D721Med (cell line): ENCODE data around the gene PCED1A.

Experiments used
- DNase-seq: peaks from one replicate; pipeline ENCODE4 v3.0.0; 2011; ENCODE audit warnings: low spot score; ENCODE audit not compliant: insufficient read length
- FAIRE-seq: peaks from 2 replicates; lab custom pipeline; 2011; peaks lifted over from hg19 to GRCh38; lab: Jason Lieb, UNC
- CTCF ChIP-seq: IDR thresholded peaks from 2 replicates; pipeline ENCODE4 v1.5.1; 2012; ENCODE audit warnings: mild to moderate bottlenecking, control low read depth; ENCODE audit not compliant: insufficient read depth; ENCODE audit errors: missing control alignments

PCED1A gene

GRCh38 chr20:2794202-2794748 lies 46.2 kb downstream of the PCED1A start:
- TF ChIP-seq CTCF = no peak
- no peak for DNase-seq
- no peak for FAIRE-seq

DNA sequence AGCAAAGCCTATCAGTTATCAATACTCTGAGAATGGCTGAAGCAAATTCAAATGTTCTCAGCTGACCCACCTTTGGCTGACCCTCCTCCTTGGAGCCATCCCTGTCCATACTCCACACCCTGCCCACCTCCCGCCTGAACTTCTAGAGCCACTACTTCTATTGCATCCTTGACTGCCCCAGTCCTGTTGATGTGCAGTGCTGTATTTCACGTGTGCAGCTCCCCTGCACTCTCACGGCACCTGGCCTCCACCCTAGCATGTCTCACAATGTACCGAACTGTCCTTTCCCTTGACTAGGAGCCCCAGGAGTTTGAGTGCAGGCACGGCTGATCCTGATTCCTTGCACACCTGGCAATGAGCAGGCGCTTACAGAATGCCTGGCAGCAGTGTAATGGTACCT lies 47.0 kb downstream of the PCED1A start:
- DNase-seq (no peak), FAIRE-seq (no peak)
- TF ChIP-seq CTCF = no peak
